ENCODE measurements around the gene CCDC106. TPM values are rescaled to one million over a fixed set of nuclear protein-coding genes. Genes with fewer than 3 reads are reported as not detected.

The CCDC106 gene
- polyA plus RNA-seq, 3 donors from 2014 or later: 1.1 to 1.7 TPM; not detected in 1

Other genes with a start within 250 kb of the CCDC106 start
- 10 to 100 TPM; 40.2 to 72.1 (median 47.0) TPM for gene UBE2S, start 240.4 kb upstream of the CCDC106 start, polyA plus RNA-seq
- not detected for gene SHISA7, start 204.9 kb upstream of the CCDC106 start, polyA plus RNA-seq
- gene ISOC2, start 186.6 kb upstream of the CCDC106 start, polyA plus RNA-seq: 10 to 100 TPM; 30.4 to 46.0 (median 34.2) TPM
- not detected for gene C19orf85, start 183.5 kb upstream of the CCDC106 start, polyA plus RNA-seq
- under 1 TPM; 0.14 to 0.72 (median 0.21) TPM for gene ZNF628, start 171.6 kb upstream of the CCDC106 start, polyA plus RNA-seq
- 1 to 10 TPM in 2 of 3 donors, not detected in 1; 2.7 to 4.8 TPM for gene NAT14, start 163.0 kb upstream of the CCDC106 start, polyA plus RNA-seq
- not detected for gene SSC5D, start 159.8 kb upstream of the CCDC106 start, polyA plus RNA-seq
- not detected for gene SBK2, start 111.1 kb upstream of the CCDC106 start, polyA plus RNA-seq
- gene SBK3, start 102.7 kb upstream of the CCDC106 start, polyA plus RNA-seq: not detected
- under 1 TPM in 2 of 3 donors, not detected in 1; 0.19 to 0.64 TPM for gene ZNF579, start 67.4 kb upstream of the CCDC106 start, polyA plus RNA-seq
- gene FIZ1, start 48.7 kb upstream of the CCDC106 start, polyA plus RNA-seq: 1 to 10 TPM in 2 of 3 donors, under 1 TPM in 1; 0.63 to 1.7 (median 1.0) TPM
- gene ZNF524, start 47.9 kb upstream of the CCDC106 start, polyA plus RNA-seq: 10 to 100 TPM; 23.9 to 36.4 (median 31.7) TPM
- under 1 TPM in 2 of 3 donors, not detected in 1; 0.08 to 0.18 TPM for gene ZNF865, start 42.6 kb upstream of the CCDC106 start, polyA plus RNA-seq
- under 1 TPM; 0.59 to 0.78 (median 0.62) TPM for gene ZNF784, start 23.6 kb upstream of the CCDC106 start, polyA plus RNA-seq
- gene ZNF580, start 7.2 kb upstream of the CCDC106 start, polyA plus RNA-seq: 10 to 100 TPM in 2 of 3 donors, 1 to 10 TPM in 1; 9.6 to 27.8 (median 13.8) TPM
- 10 to 100 TPM in 2 of 3 donors, 1 to 10 TPM in 1; 8.4 to 24.9 (median 20.6) TPM for gene ZNF581, start 4.6 kb upstream of the CCDC106 start, polyA plus RNA-seq
- 10 to 100 TPM in 1 of 3 donors, 1 to 10 TPM in 2; 3.1 to 17.0 (median 8.0) TPM for gene U2AF2, start 6.8 kb downstream of the CCDC106 start, polyA plus RNA-seq
- gene EPN1, start 27.0 kb downstream of the CCDC106 start, polyA plus RNA-seq: 10 to 100 TPM in 1 of 3 donors, 1 to 10 TPM in 2; 3.0 to 15.3 (median 3.7) TPM
- gene NLRP9, start 90.2 kb downstream of the CCDC106 start, polyA plus RNA-seq: not detected
- gene RFPL4A, start 110.9 kb downstream of the CCDC106 start, polyA plus RNA-seq: not detected
- gene RFPL4AL1, start 120.9 kb downstream of the CCDC106 start, polyA plus RNA-seq: under 1 TPM in 1 of 3 donors, not detected in 2; 0.48 TPM
- gene NLRP11, start 183.8 kb downstream of the CCDC106 start, polyA plus RNA-seq: not detected
- not detected for gene NLRP4, start 188.3 kb downstream of the CCDC106 start, polyA plus RNA-seq